ENCODE results near the gene MYO6.

MYO6 gene

DNA sequence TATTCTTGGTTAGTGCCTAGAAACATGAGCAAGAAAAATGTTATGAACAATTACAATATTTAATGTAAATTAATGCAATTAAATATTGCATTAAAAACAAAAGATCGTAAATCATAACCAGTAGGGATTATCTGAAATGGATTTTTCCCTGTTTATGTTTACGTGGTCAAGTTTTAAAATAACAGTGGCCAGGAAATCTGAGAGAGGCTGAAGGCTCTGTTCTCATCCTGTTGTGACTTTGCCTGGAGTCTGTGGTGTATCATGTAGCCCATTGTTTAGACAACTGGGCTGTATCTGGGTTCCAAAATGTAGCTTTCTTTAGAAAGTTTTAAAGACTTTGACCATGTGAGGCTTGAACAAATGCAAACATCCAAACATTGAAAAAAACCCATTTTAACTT lies 2.4 kb downstream of the MYO6 start:
- in situ Hi-C loops (cut with MboI; ENCODE audit: low pct_unique_long_range_greater_than_20kb, low sequenced_read_pairs, unreplicated experiment) = no loop called here
- DNase-seq (ENCODE audit: low spot score) = no peak
- TF ChIP-seq, protein P1, sequence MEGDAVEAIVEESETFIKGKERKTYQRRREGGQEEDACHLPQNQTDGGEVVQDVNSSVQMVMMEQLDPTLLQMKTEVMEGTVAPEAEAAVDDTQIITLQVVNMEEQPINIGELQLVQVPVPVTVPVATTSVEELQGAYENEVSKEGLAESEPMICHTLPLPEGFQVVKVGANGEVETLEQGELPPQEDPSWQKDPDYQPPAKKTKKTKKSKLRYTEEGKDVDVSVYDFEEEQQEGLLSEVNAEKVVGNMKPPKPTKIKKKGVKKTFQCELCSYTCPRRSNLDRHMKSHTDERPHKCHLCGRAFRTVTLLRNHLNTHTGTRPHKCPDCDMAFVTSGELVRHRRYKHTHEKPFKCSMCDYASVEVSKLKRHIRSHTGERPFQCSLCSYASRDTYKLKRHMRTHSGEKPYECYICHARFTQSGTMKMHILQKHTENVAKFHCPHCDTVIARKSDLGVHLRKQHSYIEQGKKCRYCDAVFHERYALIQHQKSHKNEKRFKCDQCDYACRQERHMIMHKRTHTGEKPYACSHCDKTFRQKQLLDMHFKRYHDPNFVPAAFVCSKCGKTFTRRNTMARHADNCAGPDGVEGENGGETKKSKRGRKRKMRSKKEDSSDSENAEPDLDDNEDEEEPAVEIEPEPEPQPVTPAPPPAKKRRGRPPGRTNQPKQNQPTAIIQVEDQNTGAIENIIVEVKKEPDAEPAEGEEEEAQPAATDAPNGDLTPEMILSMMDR (IDR thresholded peaks at IDR 0.05; ENCODE audit: extremely low read depth, insufficient read depth, missing control alignments) = no peak

DNA sequence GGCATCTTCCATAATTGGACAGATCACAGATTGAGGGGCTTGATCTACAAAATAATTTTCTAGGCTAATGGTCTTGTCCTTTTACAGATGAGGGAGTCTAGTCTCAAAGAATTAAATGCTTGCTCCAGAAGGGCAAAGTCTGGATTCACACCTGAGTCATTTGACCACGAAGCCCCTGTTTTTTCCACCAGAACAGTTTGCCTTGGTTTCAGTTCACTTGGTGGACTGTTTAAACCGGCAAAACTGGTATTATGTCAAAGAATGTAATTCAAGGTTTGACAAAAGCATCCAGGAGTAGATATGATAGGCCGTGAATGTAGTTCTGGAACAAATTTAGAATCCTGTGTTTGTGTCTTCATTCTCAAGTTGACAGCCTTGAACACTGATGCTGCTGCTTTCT lies 3.3 kb downstream of the MYO6 start:
- in situ Hi-C loops (cut with MboI; ENCODE audit: low pct_unique_long_range_greater_than_20kb, low sequenced_read_pairs, unreplicated experiment) = no loop called here
- TF ChIP-seq, protein P1 (IDR thresholded peaks at IDR 0.05; ENCODE audit: extremely low read depth, insufficient read depth, missing control alignments) = no peak
- no peak for DNase-seq (ENCODE audit: low spot score)

DNA sequence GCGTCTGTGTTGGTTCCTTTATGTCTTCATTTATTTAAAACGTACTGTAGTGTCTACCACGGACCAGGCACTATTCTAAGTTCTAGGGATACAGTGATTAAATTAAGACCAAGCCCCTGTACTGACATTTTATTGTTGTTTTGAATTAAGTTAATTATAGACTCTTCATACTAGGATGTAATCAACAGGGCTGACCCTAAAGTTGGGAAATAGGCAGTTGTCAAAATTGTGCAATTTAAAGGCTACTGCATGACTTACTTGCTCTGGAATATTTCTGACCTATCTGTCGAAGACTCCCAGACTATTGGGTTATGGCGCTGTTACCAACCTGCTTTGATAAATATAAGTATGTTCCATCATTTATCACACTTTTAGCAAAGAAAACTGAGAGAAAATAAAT lies 6.7 kb downstream of the MYO6 start:
- no peak for DNase-seq (ENCODE audit: low spot score)
- TF ChIP-seq, protein P1 (IDR thresholded peaks at IDR 0.05; ENCODE audit: extremely low read depth, insufficient read depth, missing control alignments) = no peak
- in situ Hi-C loops (cut with MboI; ENCODE audit: low pct_unique_long_range_greater_than_20kb, low sequenced_read_pairs, unreplicated experiment) = no loop called here

DNA sequence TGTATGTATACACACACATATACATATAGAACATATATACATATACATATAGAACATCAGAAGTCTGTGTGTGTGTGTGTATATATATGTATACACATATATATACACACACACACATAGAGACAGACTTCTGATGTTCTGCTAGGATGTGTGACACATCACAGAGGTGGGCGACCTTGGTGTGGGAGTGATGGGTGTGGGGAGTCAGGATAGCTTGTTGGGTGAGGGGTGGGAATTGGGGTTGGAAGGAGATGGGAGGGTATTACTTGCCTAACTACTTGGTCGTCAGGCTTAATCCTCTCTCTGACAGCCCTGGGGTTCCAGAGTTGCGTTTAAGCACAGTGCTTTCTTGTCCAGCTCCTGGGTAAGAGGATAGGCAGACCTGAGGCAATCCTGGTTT lies 8.3 kb downstream of the MYO6 start:
- TF ChIP-seq, protein P1 (IDR thresholded peaks at IDR 0.05; ENCODE audit: extremely low read depth, insufficient read depth, missing control alignments) = no peak
- in situ Hi-C loops (cut with MboI; ENCODE audit: low pct_unique_long_range_greater_than_20kb, low sequenced_read_pairs, unreplicated experiment) = no loop called here
- DNase-seq (ENCODE audit: low spot score) = no peak

DNA sequence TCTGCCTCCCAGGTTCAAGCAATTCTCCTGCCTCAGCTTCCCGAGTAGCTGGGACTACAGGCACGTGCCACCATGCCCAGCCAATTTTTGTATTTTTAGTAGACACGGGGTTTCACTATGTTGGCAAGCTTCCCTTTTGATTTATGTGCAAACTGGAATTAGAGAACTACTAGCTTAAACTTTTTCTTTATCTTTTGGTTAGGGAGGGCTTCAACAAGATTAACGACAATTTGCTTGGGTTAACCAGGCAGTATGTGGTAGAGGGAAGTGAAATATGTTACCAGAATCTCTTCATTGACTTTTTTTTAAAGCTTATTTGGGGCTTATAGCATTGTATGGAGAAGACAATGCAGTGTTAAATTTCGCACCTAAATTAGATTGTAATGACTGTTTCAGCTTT lies 9.0 kb downstream of the MYO6 start:
- no peak for DNase-seq (ENCODE audit: low spot score)
- in situ Hi-C loops (cut with MboI; ENCODE audit: low pct_unique_long_range_greater_than_20kb, low sequenced_read_pairs, unreplicated experiment) = no loop called here
- TF ChIP-seq, protein P1 (IDR thresholded peaks at IDR 0.05; ENCODE audit: extremely low read depth, insufficient read depth, missing control alignments) = no peak

DNA sequence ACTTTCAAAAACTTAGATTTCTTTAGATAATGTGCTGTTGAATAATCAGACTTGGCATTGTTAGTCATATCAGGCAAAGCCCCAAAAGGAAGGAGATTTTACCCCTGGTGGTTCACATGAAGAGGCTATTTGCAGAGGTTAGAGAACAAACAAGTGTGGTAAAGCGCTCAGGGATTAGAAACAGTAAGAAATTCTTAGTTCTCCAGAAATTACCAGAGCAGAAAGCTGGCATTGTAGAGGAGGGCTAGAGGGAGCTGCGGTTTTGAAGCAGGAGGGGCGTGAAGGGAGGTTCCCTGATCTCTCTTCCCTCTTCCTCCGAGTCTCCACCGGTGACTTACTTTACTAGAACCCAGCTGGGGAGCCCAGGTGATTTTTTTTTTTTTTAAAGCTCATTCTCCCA lies 10.2 kb downstream of the MYO6 start:
- TF ChIP-seq, protein P1 (IDR thresholded peaks at IDR 0.05; ENCODE audit: extremely low read depth, insufficient read depth, missing control alignments) = no peak
- DNase-seq (ENCODE audit: low spot score) = no peak
- in situ Hi-C loops (cut with MboI; ENCODE audit: low pct_unique_long_range_greater_than_20kb, low sequenced_read_pairs, unreplicated experiment) = no loop called here

DNA sequence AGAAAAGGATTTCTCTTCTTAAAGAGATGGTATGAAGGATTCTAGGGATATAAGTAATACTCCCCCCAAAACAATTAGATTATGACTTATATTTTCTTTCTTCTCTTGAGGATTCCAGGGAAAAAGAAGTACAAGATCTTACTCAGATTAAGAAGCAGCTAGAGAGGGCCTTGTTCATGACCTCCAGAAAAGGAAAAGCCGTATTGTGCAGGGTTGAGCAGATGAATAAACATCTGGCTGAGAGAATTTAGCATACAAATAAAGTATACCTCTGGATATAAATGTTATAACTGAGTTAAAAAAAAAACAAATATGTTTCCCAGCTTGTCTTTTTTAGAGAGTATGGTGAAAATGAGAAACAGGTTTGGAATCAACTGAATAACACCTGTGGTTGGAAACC lies 11.3 kb downstream of the MYO6 start:
- DNase-seq (ENCODE audit: low spot score) = no peak
- TF ChIP-seq, protein P1 (IDR thresholded peaks at IDR 0.05; ENCODE audit: extremely low read depth, insufficient read depth, missing control alignments) = no peak
- in situ Hi-C loops (cut with MboI; ENCODE audit: low pct_unique_long_range_greater_than_20kb, low sequenced_read_pairs, unreplicated experiment) = no loop called here

Data from GM13977 (cell line).